Measurements from ENCODE around the gene VGLL4.

- TF ChIP-seq CTCF (IDR thresholded peaks at IDR 0.05) (no peak), POLR2A (IDR thresholded peaks at IDR 0.05) (no peak)
Observed at GRCh38 chr3:11612515-11613188, 31.1 kb downstream of the VGLL4 start.
